Mucosa of descending colon (tissue), 3 donors: ENCODE data around the gene HHAT. TPM values are rescaled to one million over a fixed set of nuclear protein-coding genes. Genes with fewer than 3 reads are reported as not detected.

Source experiments
- ATAC-seq: fragments of 200-7000 bp; cut with Tn5 transposase; one replicate; pipeline ENCODE4 v1.9.1; 2020; ENCODE audit warnings: mild to moderate bottlenecking, moderate library complexity
- DNase-seq, 3 donors: peaks; one replicate each; pipeline ENCODE4 v3.0.0-alpha.2; 2020
- H3K36me3 ChIP-seq: fragments of 200-600 bp; one replicate; pipeline ENCODE4 v1.8.0; 2021; ENCODE audit warnings: low read depth, mild to moderate bottlenecking
- H3K4me1 ChIP-seq: fragments of 200-600 bp; one replicate; pipeline ENCODE4 v1.8.0; 2021; ENCODE audit warnings: low read depth, mild to moderate bottlenecking
- H3K4me3 ChIP-seq: fragments of 200-600 bp; one replicate; pipeline ENCODE4 v1.8.0; 2021; ENCODE audit warnings: mild to moderate bottlenecking
- H3K9me3 ChIP-seq: fragments of 200-600 bp; one replicate; pipeline ENCODE4 v1.8.0; 2021; ENCODE audit warnings: mild to moderate bottlenecking
- intact Hi-C, 2 donors: fragments of 100-400 bp; cut with DNase I in 1 of 2; cut with micrococcal nuclease in 1 of 2; formaldehyde crosslinking; loops; one replicate each; pipeline versions ENCODE4 v1.11.0 to v1.11.1; 2022; cut with DNase I, micrococcal nuclease
- total RNA-seq, 3 donors: library from RNA; stranded (reverse); fragmentation: NEBNext Ultra II Directional in 2 of 3; extraction: Animal tissue kit (Norgen Biotek cat#: 25700) in 2 of 3; gene quantifications; one replicate each; pipeline versions ENCODE4 v1.2.1 to v1.2.4, GENCODE V29; 2021 to 2023
- TF ChIP-seq, protein P1 (sequence below): fragments of 200-600 bp; IDR thresholded peaks from one replicate; pipeline ENCODE4 v1.8.0; 2022; ENCODE audit warnings: antibody characterized with exemption, mild to moderate bottlenecking
- donor health status: DM: no; HTN: no; CAD: no; lungs with moderate emphysema.
- donor health status: DM: no; HTN: no; CAD: no.
- donor health status: DM: no; HTN: yes; CAD: no.

The HHAT gene
- total RNA-seq, 3 donors from 2014 or later: 4.1 to 8.6 (median 5.9) TPM

DNA sequence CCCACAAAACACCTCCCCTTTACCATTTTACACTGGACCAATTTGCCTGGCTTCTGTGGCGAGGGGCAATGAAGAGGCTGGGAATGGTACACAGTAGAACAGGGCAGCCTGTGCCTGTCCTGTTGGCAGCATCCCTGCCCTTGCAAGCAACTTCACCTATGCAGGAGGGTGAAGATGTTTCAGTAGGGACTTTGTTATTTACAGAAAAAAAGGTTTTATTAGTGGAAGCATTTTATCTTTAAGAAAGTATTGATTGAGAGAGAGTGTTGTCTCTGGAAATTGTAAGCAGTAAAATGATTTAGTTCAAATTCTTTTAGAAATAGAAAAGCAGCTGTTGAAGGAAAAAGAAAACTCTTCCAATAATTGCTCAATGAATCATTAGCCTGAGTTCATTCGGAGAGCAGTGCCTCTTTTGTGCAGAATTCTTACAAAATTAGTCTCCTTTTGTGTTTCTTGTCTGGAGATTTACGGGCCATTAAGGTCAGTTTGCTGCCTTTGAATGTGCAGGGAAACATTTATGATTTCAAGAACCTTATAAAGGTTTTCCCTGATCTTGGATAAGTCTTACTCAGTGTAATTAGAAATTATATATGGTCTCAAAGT is 49.1 kb downstream of the HHAT start:
- Histone ChIP-seq H3K4me1 (no peaks in the 10 kb centered on the region), H3K9me3 (no peaks in the 10 kb centered on the region), H3K36me3 (no peaks in the 10 kb centered on the region), H3K4me3 (no peak overlapping the region)
- no peak for ATAC-seq
- TF ChIP-seq, protein P1, sequence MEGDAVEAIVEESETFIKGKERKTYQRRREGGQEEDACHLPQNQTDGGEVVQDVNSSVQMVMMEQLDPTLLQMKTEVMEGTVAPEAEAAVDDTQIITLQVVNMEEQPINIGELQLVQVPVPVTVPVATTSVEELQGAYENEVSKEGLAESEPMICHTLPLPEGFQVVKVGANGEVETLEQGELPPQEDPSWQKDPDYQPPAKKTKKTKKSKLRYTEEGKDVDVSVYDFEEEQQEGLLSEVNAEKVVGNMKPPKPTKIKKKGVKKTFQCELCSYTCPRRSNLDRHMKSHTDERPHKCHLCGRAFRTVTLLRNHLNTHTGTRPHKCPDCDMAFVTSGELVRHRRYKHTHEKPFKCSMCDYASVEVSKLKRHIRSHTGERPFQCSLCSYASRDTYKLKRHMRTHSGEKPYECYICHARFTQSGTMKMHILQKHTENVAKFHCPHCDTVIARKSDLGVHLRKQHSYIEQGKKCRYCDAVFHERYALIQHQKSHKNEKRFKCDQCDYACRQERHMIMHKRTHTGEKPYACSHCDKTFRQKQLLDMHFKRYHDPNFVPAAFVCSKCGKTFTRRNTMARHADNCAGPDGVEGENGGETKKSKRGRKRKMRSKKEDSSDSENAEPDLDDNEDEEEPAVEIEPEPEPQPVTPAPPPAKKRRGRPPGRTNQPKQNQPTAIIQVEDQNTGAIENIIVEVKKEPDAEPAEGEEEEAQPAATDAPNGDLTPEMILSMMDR: no peak
- intact Hi-C loops: no loop called here
- DNase-seq: no peak

DNA sequence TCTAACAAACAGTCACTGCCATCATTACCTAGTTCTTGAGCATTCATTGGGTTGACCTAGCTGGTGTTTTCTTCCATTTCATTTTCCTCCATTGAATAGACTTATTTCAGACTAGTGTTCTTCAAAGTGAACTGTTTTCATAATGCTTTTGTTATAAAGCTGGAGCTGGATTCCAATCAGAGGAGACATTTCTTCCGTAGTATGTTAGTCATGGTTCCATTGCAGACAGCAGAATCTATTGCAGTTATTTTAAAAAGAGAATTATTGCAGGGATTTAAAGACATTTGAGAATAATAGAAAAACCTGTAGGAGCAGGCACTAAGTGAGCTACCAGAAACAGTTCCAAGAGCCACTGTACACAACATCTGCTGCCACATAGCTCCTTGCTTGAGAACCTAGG is 50.0 kb downstream of the HHAT start:
- TF ChIP-seq, protein P1: no peak
- intact Hi-C loops: no loop called here
- ATAC-seq (no peak), DNase-seq (no peak)
- no peaks in the 10 kb centered on the region for H3K4me1 ChIP-seq
- no peaks in the 10 kb centered on the region for H3K9me3 ChIP-seq
- no peak overlapping the region for H3K4me3 ChIP-seq
- H3K36me3 ChIP-seq: no peaks in the 10 kb centered on the region

DNA sequence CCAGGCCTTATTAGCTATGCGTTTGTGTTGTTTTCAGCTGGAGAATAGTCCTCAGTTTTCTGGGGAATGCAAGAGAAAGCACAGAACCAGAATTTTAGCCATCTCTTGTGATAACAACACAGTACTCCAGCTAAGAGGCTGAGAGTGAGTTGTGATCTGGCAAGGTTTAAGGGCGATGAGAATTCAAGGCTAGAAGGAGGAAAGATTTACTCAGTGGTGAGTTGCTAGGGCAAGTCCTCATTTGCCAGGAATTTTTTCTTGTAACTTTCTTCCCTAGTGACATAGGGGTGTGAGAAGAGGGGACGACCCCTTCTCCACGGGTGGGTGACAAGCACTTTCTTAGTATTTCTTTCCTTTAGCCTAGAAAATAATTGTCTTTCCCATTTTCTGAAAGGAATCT is 53.2 kb downstream of the HHAT start:
- Histone ChIP-seq H3K9me3 (no peaks in the 10 kb centered on the region), H3K36me3 (no peaks in the 10 kb centered on the region), H3K4me1 (no peaks in the 10 kb centered on the region), H3K4me3 (no peak overlapping the region)
- intact Hi-C loops: no loop called here
- no peak for ATAC-seq
- no peak for DNase-seq
- TF ChIP-seq, protein P1: no peak

GRCh38 chr1:210384625-210385024 is 55.9 kb downstream of the HHAT start:
- Histone ChIP-seq H3K4me3 (no peak overlapping the region), H3K36me3 (no peaks in the 10 kb centered on the region), H3K9me3 (no peaks in the 10 kb centered on the region), H3K4me1 (no peaks in the 10 kb centered on the region)
- ATAC-seq: no peak
- intact Hi-C loops: no loop called here
- no peak for DNase-seq
- TF ChIP-seq, protein P1: no peak

GRCh38 chr1:210385228-210385627 is 56.5 kb downstream of the HHAT start:
- no peak for ATAC-seq
- TF ChIP-seq, protein P1: no peak
- intact Hi-C loops: no loop called here
- no peak for DNase-seq
- Histone ChIP-seq H3K36me3 (no peaks in the 10 kb centered on the region), H3K4me1 (no peaks in the 10 kb centered on the region), H3K4me3 (no peak overlapping the region), H3K9me3 (no peaks in the 10 kb centered on the region)

DNA sequence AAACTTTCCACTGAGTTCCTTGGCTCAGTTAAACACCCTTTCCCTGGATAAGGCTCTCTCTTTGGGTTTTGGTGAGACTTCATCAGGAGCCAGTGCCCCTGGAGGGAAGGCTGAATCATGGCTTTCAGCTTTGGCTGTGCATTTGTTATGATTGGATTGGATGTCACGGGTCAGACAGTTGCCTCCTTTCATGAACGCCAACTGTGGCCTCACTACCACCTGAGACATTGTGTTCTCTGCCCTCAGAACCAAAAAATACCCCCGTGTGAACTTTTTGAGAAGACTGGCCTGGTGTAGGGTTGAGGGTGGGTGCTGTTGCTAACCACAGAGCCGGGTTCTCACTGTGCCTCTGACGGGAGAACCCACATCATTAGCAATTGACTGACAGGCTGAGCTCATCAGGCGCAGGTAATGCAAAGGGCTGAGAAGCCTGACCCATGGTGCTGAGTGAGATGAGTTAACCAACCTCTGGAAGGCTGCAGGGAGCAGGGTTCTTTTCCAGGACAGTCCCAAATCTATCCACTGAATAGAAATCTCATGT is 65.6 kb downstream of the HHAT start:
- Histone ChIP-seq H3K4me1 (no peaks in the 10 kb centered on the region), H3K4me3 (no peak overlapping the region), H3K36me3 (no peaks in the 10 kb centered on the region), H3K9me3 (no peaks in the 10 kb centered on the region)
- no peak for DNase-seq
- intact Hi-C loops: no loop called here
- TF ChIP-seq, protein P1: no peak
- no peak for ATAC-seq
